Keratinocyte (primary cell): ENCODE results near the gene TRAPPC10. TPM values are rescaled to one million over a fixed set of nuclear protein-coding genes. Genes with fewer than 3 reads are reported as not detected.

ENCODE experiments used
- DNase-seq: peaks from one replicate; pipeline ENCODE4 v3.0.0-alpha.2; 2011; ENCODE audit warnings: low read depth, missing footprints, low spot score
- FAIRE-seq: peaks from 2 replicates; lab custom pipeline; 2011; peaks lifted over from hg19 to GRCh38; lab: Jason Lieb, UNC
- H2AFZ ChIP-seq: 2 replicates; pipeline ENCODE4 v1.6.0; 2012; ENCODE audit warnings: low read length, control low read depth, inconsistent platforms; ENCODE audit not compliant: control insufficient read depth
- H3K27ac ChIP-seq: 2 replicates; pipeline ENCODE4 v1.5.1; 2011; ENCODE audit warnings: low read length; ENCODE audit not compliant: control insufficient read depth, insufficient read depth
- H3K27me3 ChIP-seq: 3 replicates; pipeline ENCODE4 v1.6.0; 2011; ENCODE audit warnings: low read length; ENCODE audit not compliant: control insufficient read depth, insufficient read depth; ENCODE audit errors: extremely low read depth
- H3K36me3 ChIP-seq, 2 experiments: 2 replicates in 1 of 2; 3 replicates in 1 of 2; pipeline ENCODE4 v1.5.1; 2011; ENCODE audit warnings: low read length in 2 of 2, mild to moderate bottlenecking in 1 of 2; ENCODE audit not compliant: control insufficient read depth in 2 of 2, insufficient read depth in 2 of 2; ENCODE audit errors: extremely low read depth in 1 of 2
- H3K4me1 ChIP-seq: 3 replicates; pipeline ENCODE4 v1.5.1; 2011; ENCODE audit warnings: low read length; ENCODE audit not compliant: control insufficient read depth, insufficient read depth; ENCODE audit errors: extremely low read depth
- H3K4me2 ChIP-seq: 3 replicates; pipeline ENCODE4 v1.6.0; 2011; ENCODE audit warnings: low read depth, low read length; ENCODE audit not compliant: control insufficient read depth, insufficient read depth; ENCODE audit errors: extremely low read depth
- H3K4me3 ChIP-seq, 3 experiments: fragments of 200-600 bp in 1 of 3; sonication (generic) in 1 of 3; 2 replicates in 2 of 3; 3 replicates in 1 of 3; pipeline ENCODE4 v1.5.1; 2011 to 2016; ENCODE audit warnings: low read length in 3 of 3, mild to moderate bottlenecking in 3 of 3, control low read depth in 2 of 3, inconsistent platforms in 1 of 3, low read depth in 1 of 3, mixed read lengths in 1 of 3, mixed run types in 1 of 3, moderate library complexity in 1 of 3; ENCODE audit not compliant: control insufficient read depth in 2 of 3, insufficient read depth in 2 of 3; ENCODE audit errors: extremely low read depth in 1 of 3
- H3K79me2 ChIP-seq: 2 replicates; pipeline ENCODE4 v1.6.0; 2012; ENCODE audit warnings: low read length; ENCODE audit not compliant: control insufficient read depth, insufficient read depth
- H3K9ac ChIP-seq: 3 replicates; pipeline ENCODE4 v1.6.0; 2011; ENCODE audit warnings: low read length; ENCODE audit not compliant: control insufficient read depth, insufficient read depth; ENCODE audit errors: extremely low read depth
- H3K9me1 ChIP-seq: 3 replicates; pipeline ENCODE4 v1.6.0; 2011; ENCODE audit warnings: low read length; ENCODE audit not compliant: control insufficient read depth, insufficient read depth; ENCODE audit errors: extremely low read depth
- H3K9me3 ChIP-seq: 2 replicates; pipeline ENCODE4 v1.5.1; 2012; ENCODE audit warnings: low read depth, low read length; ENCODE audit not compliant: control insufficient read depth
- H4K20me1 ChIP-seq: 3 replicates; pipeline ENCODE4 v1.6.0; 2011; ENCODE audit warnings: low read length; ENCODE audit not compliant: control insufficient read depth, insufficient read depth; ENCODE audit errors: extremely low read depth
- EZH2 ChIP-seq: IDR thresholded peaks from one replicate; pipeline ENCODE4 v1.6.1; 2012; ENCODE audit warnings: inconsistent platforms, mild to moderate bottlenecking, low read length, moderate library complexity
- dilution Hi-C: fragments of 300-500 bp; cut with MboI; formaldehyde crosslinking; loops from one replicate; pipeline ENCODE4 v1.7.0; 2020; ENCODE audit warnings: low sequenced_read_pairs; ENCODE audit not compliant: extremely low pct_ligation_motif_present
- polyA plus RNA-seq, 5 experiments: library from polyadenylated mRNA; depleted of rRNA in 3 of 5; stranded (reverse) in 3 of 5; stranded (forward) in 1 of 5; unstranded in 1 of 5; fragments of >200 nt; gene quantifications; 1 replicate in 1 of 5; 2 replicates in 3 of 5; 3 replicates in 1 of 5; pipeline versions ENCODE4 v1.2.1 to v1.2.3, GENCODE V29; 2011 to 2012; ENCODE audit warnings: missing spikeins in 2 of 5, low read depth in 1 of 5, low replicate concordance in 1 of 5
- TF ChIP-seq, protein P1 (sequence below), 3 experiments: IDR thresholded peaks in 1 of 3; conservative IDR thresholded peaks in 1 of 3; optimal IDR thresholded peaks in 1 of 3; 2 replicates in 2 of 3; 3 replicates in 1 of 3; pipeline versions ENCODE3 to v1.5.1; 2011; ENCODE audit warnings: low read length in 3 of 3, mild to moderate bottlenecking in 3 of 3, moderate library complexity in 2 of 3, control low read depth in 1 of 3, inconsistent platforms in 1 of 3; ENCODE audit not compliant: insufficient read depth in 2 of 3; ENCODE audit errors: extremely low read depth in 1 of 3

TRAPPC10 gene
- polyA plus RNA-seq, 1 donor (not counting 4 experiments of a cell fraction or from before 2014, with no cell fraction given) = 21.6 TPM

DNA sequence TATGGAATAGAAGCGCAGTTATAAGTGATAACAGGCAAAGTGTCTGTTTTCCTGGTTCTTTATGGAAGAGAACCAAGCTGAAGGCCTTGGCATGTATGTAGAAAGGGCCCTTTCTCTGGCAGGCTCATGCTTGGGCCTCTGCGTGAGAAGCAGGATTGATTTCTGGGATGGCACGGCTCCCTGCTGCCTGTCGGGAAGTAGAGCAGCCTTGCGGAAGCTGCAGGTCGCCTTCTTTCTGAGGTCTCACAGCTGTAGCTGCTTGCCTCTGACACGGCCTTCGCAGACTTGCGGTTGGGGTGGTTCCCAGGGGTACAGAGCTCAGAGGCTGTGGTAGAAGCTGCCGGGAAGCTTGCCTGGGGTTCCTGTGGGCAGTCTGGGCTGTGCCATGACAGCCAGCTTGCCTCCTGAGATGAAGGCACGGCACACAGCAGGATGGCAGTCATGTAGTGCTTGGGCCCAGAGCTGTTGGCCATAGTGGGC is 39.4 kb downstream of the TRAPPC10 start:
- no peak for TF ChIP-seq EZH2
- TF ChIP-seq, protein P1, sequence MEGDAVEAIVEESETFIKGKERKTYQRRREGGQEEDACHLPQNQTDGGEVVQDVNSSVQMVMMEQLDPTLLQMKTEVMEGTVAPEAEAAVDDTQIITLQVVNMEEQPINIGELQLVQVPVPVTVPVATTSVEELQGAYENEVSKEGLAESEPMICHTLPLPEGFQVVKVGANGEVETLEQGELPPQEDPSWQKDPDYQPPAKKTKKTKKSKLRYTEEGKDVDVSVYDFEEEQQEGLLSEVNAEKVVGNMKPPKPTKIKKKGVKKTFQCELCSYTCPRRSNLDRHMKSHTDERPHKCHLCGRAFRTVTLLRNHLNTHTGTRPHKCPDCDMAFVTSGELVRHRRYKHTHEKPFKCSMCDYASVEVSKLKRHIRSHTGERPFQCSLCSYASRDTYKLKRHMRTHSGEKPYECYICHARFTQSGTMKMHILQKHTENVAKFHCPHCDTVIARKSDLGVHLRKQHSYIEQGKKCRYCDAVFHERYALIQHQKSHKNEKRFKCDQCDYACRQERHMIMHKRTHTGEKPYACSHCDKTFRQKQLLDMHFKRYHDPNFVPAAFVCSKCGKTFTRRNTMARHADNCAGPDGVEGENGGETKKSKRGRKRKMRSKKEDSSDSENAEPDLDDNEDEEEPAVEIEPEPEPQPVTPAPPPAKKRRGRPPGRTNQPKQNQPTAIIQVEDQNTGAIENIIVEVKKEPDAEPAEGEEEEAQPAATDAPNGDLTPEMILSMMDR (optimal IDR thresholded peaks at IDR 0.05 in 1 of 3, IDR thresholded peaks at IDR 0.05 in 1 of 3, conservative IDR thresholded peaks at IDR 0.05 in 1 of 3; ENCODE audit: extremely low read depth in 1 of 3, insufficient read depth in 2 of 3, low read length in 3 of 3) = no peak
- dilution Hi-C loops = no loop called here
- Histone ChIP-seq H3K4me3 (no peak overlapping the region), H3K27ac (no peak overlapping the region), H3K4me1 (peaks cover 5% of the 10 kb centered on the region), H3K79me2 (peaks cover 42% of the 10 kb centered on the region), H3K36me3 (peaks cover 9 to 10% of the 10 kb centered on the region in 2 experiments), H3K9ac (no peak overlapping the region), H4K20me1 (peaks cover 2% of the 10 kb centered on the region), H3K4me2 (no peak overlapping the region), H3K9me3 (no peaks in the 10 kb centered on the region), H2AFZ (no peak overlapping the region), H3K9me1 (no peaks in the 10 kb centered on the region), H3K27me3 (no peaks in the 10 kb centered on the region)
- DNase-seq (no peak), FAIRE-seq (no peak)

DNA sequence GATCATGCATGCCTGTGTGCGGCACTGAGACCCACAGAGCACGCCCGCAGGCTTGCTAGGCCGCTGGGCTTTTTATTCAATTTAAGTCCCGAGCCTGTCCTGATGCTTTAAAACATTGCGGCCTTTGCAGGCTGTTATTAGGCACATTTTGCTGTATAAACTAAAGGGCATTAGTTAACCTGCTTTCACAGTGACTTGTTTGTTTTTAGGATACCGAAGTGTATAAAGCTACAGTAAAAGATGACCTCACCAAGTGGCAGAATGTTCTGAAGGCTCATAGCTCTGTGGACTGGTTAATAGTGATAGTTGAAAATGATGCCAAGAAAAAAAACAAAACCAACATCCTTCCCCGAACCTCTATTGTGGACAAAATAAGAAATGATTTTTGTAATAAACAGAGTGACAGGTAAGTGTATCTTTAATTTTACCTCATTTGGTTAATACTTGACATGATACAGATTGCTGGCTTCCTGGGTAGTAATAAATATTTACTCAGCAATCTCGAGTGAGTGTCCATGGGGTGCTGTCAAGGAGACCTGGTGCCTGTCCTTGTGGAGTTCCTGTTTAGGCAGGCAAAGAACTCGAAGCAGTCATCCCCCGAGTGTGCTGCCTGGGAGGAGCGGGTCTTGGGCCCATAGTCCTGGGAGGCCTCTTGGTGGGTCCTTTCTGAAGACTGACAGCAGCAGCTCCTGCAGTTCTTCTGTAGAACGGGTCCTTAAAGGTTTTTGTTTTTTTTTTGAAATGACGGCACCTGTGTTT is 40.1 kb downstream of the TRAPPC10 start:
- DNase-seq (no peak), FAIRE-seq (no peak)
- Histone ChIP-seq H4K20me1 (peaks cover 2% of the 10 kb centered on the region), H3K4me1 (peaks cover 5% of the 10 kb centered on the region), H3K4me2 (no peak overlapping the region), H3K9ac (no peak overlapping the region), H3K9me3 (no peaks in the 10 kb centered on the region), H3K36me3 (peaks cover 10 to 13% of the 10 kb centered on the region in 2 experiments), H3K27ac (no peak overlapping the region), H3K79me2 (peaks cover 41% of the 10 kb centered on the region), H2AFZ (no peak overlapping the region), H3K4me3 (no peak overlapping the region), H3K9me1 (no peaks in the 10 kb centered on the region), H3K27me3 (no peaks in the 10 kb centered on the region)
- dilution Hi-C loops = no loop called here
- TF ChIP-seq, protein P1 (optimal IDR thresholded peaks at IDR 0.05 in 1 of 3, IDR thresholded peaks at IDR 0.05 in 1 of 3, conservative IDR thresholded peaks at IDR 0.05 in 1 of 3; ENCODE audit: extremely low read depth in 1 of 3, insufficient read depth in 2 of 3, low read length in 3 of 3) = no peak
- TF ChIP-seq EZH2 = no peak
